ENCODE measurements around the gene SAE1.
"Not testable (repeated sequence)": the region's sequence is repeated elsewhere in the genome, so short reads cannot be mapped to it uniquely, and the experiment has no call there.

SAE1 gene

DNA sequence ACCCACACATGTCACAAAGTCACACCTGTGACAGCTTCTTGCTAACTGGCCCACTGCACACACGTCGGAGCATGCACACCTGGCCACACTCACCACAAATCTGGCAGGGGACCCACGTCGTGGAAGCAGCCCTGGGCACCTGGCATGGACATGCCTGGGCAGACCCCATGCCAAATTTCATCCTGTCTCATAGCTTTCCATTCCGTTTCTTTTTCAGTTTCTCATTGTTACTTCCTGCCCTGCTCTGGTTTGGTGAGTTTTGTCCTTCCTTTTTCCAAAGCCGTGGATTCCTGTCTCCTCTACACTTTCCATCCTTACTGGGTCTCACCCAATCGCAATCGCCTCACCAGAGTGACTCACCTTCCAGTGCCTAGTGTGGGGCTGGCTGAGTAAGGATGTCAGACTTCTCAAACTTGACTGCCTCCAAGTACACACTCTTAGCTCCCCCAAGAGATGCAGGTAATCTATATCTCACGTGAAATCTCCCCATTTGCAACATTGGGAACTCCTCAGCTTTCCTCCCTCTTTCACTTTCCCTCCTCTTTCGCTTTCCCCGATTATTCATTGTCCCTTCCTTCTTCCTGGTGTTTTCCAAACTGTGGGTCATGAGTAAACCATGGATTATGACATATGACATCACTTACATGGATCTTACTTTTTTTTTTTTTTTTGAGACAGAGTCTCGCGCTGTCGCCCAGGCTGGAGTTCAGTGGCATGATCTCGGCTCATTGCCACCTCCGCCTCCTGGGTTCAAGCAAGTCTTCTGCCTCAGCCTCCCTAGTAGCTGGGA, 102.0 kb downstream of the SAE1 start:
- DNase-seq: no peak

GRCh38 chr19:47236072-47236675, 105.5 kb downstream of the SAE1 start:
- DNase-seq: no peak

DNA sequence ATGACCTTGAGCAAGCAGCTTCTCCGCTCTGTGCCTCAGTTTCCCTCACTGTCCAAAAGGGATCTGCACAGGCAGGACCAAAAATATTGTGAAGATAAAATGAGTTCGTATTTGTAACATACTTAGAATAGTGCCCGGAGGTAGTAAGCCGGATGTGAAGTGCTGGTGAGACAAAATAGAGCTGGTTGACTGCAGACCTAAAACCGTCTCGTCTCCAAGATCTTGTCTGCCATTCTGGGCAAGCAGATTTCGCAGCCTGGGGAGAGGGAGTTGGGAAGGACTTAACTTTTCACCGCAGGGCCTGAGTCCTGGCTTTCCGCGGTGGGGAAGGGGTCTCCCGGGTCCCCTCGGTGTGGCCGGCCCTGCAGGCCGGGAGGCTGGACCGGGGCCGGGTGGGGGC, 108.5 kb downstream of the SAE1 start:
- peak in 2 of 56 donors; percentile 41 for DNase-seq

GRCh38 chr19:47239610-47240296, 109.1 kb downstream of the SAE1 start:
- DNase-seq: peak in 54 of 56 donors; percentile 34 to 92 (median 80)

DNA sequence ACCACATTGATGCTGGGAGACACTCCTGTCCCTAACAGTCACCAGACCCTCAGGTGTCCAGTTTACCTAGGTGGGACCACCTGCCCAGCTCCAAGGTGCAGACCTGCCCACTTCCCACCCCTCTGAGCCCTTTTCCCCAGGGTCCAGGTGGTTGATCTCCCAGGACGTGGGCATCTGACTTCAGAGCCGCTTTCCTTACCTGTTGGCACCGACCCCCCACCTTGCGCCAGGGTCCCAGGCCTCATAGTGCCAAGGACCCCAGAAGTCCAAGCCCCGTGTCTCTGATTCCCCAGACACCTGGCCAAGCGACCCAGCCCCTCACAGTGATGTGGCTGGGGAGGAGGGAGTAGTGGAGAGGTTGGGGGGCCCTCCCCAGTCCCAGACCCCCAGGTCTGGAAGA, 109.9 kb downstream of the SAE1 start:
- no peak for DNase-seq

- peak in 38 of 56 donors; percentile 10 to 86 (median 52) for DNase-seq
These were observed 110.6 kb downstream of the SAE1 start for GRCh38 chr19:47240996-47241918.

GRCh38 chr19:47241919-47242577, 111.4 kb downstream of the SAE1 start:
- DNase-seq: no peak

GRCh38 chr19:47243364-47243775, 112.7 kb downstream of the SAE1 start:
- peak in 1 of 56 donors; percentile 29 for DNase-seq

DNA sequence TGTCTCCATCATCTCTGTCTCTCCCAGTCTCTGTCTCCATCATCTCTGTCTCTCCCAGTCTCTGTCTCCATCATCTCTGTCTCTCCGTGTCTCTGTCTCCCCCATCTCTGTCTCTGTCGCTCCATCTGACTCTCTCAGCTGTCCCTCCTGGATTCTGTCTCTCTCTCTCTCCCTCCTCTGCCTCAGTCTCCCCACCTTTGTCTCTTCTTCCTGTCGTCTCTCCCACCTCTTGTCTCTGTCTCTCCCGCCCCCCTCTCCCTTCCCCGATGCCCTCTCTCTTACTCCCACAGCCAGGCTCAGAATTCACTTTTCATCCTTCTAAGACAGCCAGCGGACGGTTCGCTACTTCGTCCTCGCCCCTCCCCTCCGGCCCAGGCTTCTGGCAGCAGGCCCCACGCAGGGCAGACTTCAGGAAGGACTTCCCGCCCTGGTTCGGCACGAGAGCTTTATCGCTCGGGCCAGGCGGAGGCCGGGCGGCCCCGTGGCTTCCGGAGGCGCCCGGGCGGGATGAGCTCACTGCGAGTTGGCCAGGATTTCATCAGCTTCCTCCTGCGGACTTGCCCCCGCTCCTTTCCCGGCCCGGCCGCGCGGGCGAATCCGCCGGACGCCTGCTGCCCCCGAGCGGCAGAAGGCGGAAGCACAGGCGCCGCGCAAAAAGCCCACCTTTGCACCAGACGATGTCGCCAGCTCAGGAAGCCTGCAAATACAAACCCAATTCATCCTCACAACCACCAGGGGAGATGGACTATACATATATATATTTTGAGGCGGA, 113.3 kb downstream of the SAE1 start:
- peak in 54 of 56 donors; percentile 22 to 86 (median 67) for DNase-seq

DNA sequence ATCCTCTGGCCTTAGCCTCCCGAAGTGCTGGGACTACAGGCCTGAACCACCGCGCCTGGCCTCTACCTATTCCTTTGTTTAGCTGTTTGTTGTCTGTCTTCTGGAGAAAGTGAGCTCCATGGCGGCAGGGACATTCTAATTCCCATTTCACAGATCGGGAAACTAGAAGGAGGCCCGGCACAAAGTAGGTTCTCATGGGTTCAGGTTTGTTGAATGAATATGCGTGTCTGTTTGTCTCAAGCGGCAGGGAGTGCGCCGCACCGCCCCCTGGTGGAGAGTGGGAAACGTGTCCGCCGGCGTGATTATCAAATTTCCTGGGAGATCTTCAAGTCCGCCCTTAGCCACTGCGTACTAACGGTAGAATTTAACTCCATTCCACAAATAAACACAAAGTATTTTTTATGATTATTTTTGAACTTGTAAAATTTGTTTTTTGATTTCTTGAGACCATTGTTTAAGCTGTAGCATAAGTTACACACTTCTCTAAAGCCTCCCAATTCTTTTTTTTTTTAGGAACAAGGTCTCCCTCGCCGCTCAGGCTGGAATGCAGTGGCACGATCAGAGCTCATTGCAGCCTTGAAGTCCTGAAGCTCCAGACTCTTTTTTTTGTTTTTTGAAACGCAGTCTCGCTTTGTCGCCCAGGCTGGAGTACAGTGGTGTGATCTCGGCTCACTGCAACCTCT, 116.8 kb downstream of the SAE1 start:
- peak in 44 of 56 donors; percentile 8 to 87 (median 35) for DNase-seq

DNA sequence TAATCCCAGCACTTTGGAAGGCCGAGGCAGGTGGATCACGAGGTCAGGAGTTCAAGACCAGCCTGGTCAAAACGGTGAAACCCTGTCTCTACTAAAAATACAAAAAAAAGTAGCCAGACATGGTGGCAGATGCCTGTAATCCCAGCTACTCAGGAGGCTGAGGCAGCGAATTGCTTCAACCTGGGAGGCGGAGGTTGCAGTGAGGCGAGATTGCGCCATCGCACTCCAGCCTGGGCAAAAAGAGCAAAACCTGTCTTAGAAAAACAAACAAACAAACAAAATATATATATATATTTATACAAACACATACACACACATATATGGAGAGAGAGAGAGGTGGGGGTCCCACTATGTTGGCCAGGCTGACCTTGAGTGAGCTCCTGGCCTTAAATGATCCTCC, 122.4 kb downstream of the SAE1 start:
- DNase-seq: not testable (repeated sequence)

GRCh38 chr19:47253467-47253881, 122.8 kb downstream of the SAE1 start:
- no peak for DNase-seq

DNA sequence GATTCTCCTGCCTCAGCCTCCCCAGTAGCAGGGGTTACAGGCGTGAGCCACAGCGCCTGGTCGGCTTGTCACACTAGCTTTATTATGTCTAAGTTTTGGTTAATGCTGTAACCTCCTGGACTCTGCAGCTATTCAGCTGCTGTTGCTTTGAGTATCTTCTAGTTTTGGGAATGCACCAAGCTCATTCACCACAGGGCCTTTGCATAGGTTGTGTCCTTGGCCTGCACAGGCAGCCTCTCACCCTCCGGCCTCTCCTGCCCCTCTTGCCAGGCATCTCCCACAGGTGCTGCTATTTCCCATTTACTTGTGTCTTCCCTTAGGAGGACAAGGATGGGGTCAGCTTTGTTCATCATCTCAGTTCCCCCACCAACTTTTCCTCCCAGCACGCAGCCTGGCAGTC, 123.3 kb downstream of the SAE1 start:
- no peak for DNase-seq

- DNase-seq: peak in 55 of 56 donors; percentile 85 to 100 (median 98)
These were observed 125.5 kb downstream of the SAE1 start, which contains the start of gene CCDC9 for GRCh38 chr19:47255879-47256692. CCDC9 (plus strand) TSS chr19:47256525; CDS start chr19:47258401, 1,876 bp downstream.

GRCh38 chr19:47256693-47257410, 126.2 kb downstream of the SAE1 start:
- DNase-seq: peak; percentile 98 to 100 (median 100)

DNA sequence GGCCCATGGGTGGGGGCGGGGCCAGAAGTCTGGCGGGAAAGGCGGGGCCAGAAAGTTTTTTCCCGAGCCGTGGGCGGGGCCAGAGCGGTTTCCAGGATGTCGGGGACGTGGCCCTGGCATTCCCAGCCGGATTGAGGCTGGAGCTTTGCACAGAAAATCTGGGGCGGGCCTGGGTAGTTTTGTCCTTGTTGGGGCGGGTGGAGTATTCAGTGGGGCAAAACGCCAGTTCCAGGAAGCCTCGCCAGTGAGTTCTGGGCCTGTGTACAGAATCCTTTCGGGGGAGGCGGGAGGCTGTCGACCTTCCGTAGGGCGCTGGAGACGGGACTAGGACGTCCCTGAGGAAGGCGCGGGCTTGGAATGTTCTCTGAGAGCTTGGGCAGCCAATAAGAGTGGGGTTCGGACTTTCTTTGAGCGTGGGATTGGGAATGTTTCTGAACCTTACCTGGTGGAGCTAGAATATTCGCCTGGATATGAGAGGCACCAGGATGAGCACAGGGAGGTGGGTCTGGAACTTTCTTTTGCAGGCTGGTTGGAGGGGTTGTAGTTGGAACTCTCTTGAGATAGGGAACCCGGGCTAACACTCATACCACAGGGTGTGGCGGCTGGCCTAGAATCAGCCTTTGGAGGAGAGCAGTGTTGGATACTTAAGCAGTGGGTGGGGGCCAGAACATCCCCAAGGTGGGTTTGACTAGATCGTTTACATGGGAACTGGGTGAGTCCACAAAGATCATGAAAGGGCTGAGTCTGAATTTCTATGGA, 127.0 kb downstream of the SAE1 start:
- no peak for DNase-seq

DNA sequence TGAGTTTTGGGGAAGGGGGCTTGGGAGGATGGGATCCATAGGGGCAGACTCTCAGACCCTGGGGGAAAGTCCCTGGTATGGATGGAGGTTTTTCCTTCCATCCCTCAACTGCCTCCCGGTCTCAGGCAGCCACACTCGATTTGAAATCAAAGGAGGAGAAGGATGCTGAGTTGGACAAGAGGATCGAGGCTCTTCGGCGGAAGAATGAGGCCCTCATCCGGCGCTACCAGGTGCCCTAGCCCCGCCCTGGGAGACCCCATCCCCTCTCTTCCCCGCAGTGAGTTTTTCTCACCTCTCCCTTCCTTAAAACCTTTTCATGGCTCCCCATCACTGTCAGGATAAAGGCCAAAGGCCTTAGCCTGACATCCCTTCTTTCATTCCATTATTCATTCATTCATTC, 127.8 kb downstream of the SAE1 start:
- no peak for DNase-seq

Measured in amygdala (tissue), 56 donors.